CD4-positive, alpha-beta T cell (primary cell): ENCODE data around the gene CAPZB. TPM values are rescaled to one million over a fixed set of nuclear protein-coding genes. Genes with fewer than 3 reads are reported as not detected.
"Not testable (repeated sequence)": the region's sequence is repeated elsewhere in the genome, so short reads cannot be mapped to it uniquely, and the experiment has no call there.

Source experiments
- ATAC-seq: fragments of 200-7000 bp; cut with Tn5 transposase; one replicate; pipeline ENCODE4 v1.10.0; 2022; ENCODE audit warnings: mild to moderate bottlenecking; ENCODE audit not compliant: poor library complexity
- CTCF ChIA-PET: fragments of 350-600 bp; sonication (Branson Sonifier 250); formaldehyde crosslinking; loops from one replicate; lab custom pipeline; 2021; ENCODE audit warnings: antibody characterized with exemption, inconsistent platforms; lab: Charles Lee
- POLR2A ChIA-PET: fragments of 350-600 bp; sonication (Branson Sonifier 250); formaldehyde crosslinking; loops from one replicate; lab custom pipeline; 2021; ENCODE audit warnings: antibody characterized with exemption, inconsistent platforms; lab: Charles Lee
- DNase-seq, 14 experiments: peaks; one replicate each; pipeline ENCODE4 v3.0.0-alpha.2; 2013 to 2020; ENCODE audit warnings: mixed read lengths in 2 of 14
- H3K27ac ChIP-seq, 2 donors: one replicate each; pipeline versions ENCODE4 v1.5.1 to v1.7.0; 2013; ENCODE audit warnings: low read length in 2 of 2, low read depth in 1 of 2, mild to moderate bottlenecking in 1 of 2
- H3K27me3 ChIP-seq, 2 experiments: 1 replicate in 1 of 2; 2 replicates in 1 of 2; pipeline versions ENCODE4 v1.6.1 to v1.7.0; 2013; ENCODE audit warnings: low read length in 2 of 2, control low read depth in 1 of 2, mild to moderate bottlenecking in 1 of 2, moderate library complexity in 1 of 2; ENCODE audit not compliant: insufficient read depth in 2 of 2, control insufficient read depth in 1 of 2
- H3K36me3 ChIP-seq: one replicate; pipeline ENCODE4 v1.6.1; 2013; ENCODE audit warnings: low read length, control low read depth; ENCODE audit not compliant: insufficient read depth
- H3K4me1 ChIP-seq: one replicate; pipeline ENCODE4 v1.6.1; 2013; ENCODE audit warnings: low read length, control low read depth; ENCODE audit not compliant: insufficient read depth
- H3K4me3 ChIP-seq: one replicate; pipeline ENCODE4 v1.5.1; 2013; ENCODE audit warnings: mild to moderate bottlenecking, low read length, moderate library complexity
- H3K9me3 ChIP-seq, 2 experiments: 1 replicate in 1 of 2; 2 replicates in 1 of 2; pipeline versions ENCODE4 v1.6.1 to v1.7.0; 2013; ENCODE audit warnings: low read length in 2 of 2, mild to moderate bottlenecking in 2 of 2, control low read depth in 1 of 2, moderate library complexity in 1 of 2; ENCODE audit not compliant: control insufficient read depth in 1 of 2, insufficient read depth in 1 of 2
- H3K27ac Mint-ChIP-seq: one replicate; pipeline ENCODE4 v1.8.0; 2020; ENCODE audit warnings: mixed read lengths
- H3K27me3 Mint-ChIP-seq: one replicate; pipeline ENCODE4 v1.8.0; 2021; ENCODE audit warnings: mixed read lengths
- H3K36me3 Mint-ChIP-seq: one replicate; pipeline ENCODE4 v1.8.0; 2021; ENCODE audit warnings: low read depth, mixed read lengths
- H3K4me1 Mint-ChIP-seq: one replicate; pipeline ENCODE4 v1.8.0; 2021; ENCODE audit warnings: low read depth, mixed read lengths
- H3K4me3 Mint-ChIP-seq: one replicate; pipeline ENCODE4 v1.8.0; 2020; ENCODE audit warnings: mild to moderate bottlenecking, mixed read lengths
- H3K9me3 Mint-ChIP-seq: one replicate; pipeline ENCODE4 v1.8.0; 2020; ENCODE audit warnings: mixed read lengths
- intact Hi-C, 2 experiments: fragments of 100-400 bp; cut with DNase I in 1 of 2; cut with micrococcal nuclease in 1 of 2; formaldehyde crosslinking; loops; one replicate each; pipeline versions ENCODE4 v1.15.1 to v1.9.0; 2023 to 2025; cut with DNase I, micrococcal nuclease
- total RNA-seq, 174 experiments: library from RNA in 2 of 174; stranded (reverse) in 2 of 174; gene quantifications; one replicate each; pipeline ENCODE4 v1.2.3 and lab custom pipeline; 2021 to 2026
- TF ChIP-seq, protein P1 (sequence below): fragments of 200-600 bp; IDR thresholded peaks from one replicate; pipeline ENCODE4 v1.8.0; 2022; ENCODE audit warnings: antibody characterized with exemption, mild to moderate bottlenecking

Gene CAPZB
- total RNA-seq, 2 experiments from 2014 or later: 168 to 173 TPM

DNA sequence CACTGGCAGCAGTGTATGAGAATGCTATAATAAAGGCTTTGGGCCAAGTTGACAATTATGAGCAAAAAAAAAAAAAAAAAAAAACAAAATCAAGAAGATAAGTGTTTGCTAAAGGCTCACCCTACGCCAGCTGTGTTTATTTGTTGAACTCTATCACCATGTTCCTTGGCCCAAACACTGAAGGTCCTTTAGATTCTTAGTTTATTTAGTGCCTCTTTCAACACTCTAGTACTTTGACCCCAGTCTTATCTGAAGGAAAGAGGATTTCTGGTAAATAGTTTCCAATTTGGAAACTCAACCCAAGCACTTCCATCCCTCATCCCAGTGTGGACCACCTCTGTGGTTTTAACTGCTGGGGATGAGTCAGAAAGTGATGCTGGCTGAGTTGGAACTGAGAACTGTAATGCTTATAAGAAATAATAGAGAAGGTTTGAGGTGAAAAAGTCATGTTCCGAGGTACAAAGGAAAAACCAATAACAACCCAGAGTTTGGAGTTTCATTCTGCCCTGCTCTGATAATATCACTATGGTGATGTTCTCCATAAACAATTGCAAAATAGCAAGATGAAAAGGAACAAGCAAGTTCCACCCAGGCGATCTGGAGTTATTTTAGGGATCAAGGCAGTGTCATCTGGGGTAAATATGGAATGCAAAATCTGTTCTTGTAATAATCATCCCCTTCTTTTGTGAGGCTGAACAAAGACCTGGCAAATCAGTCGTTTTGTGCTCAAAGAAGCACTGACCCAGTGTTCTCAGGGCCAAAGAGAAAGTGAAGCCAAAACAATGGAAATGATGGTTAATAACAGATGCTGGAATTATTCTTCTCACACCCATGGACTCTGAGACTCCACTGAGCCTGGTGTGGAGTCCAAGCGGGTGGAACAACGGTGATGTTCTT is 19.7 kb upstream of the CAPZB start:
- Histone ChIP-seq H3K36me3 (no peaks in the 10 kb centered on the region), H3K4me3 (no peak overlapping the region), H3K4me1 (peaks cover 8% of the 10 kb centered on the region), H3K27me3 (no peaks in the 10 kb centered on the region), H3K27ac (no peak overlapping the region), H3K9me3 (no peaks in the 10 kb centered on the region)
- Mint-ChIP-seq H3K27ac (no peak overlapping the region), H3K4me3 (no peak overlapping the region), H3K4me1 (peaks cover 21% of the 10 kb centered on the region), H3K9me3 (no peaks in the 10 kb centered on the region), H3K36me3 (no peaks in the 10 kb centered on the region), H3K27me3 (no peaks in the 10 kb centered on the region)
- TF ChIP-seq, protein P1, sequence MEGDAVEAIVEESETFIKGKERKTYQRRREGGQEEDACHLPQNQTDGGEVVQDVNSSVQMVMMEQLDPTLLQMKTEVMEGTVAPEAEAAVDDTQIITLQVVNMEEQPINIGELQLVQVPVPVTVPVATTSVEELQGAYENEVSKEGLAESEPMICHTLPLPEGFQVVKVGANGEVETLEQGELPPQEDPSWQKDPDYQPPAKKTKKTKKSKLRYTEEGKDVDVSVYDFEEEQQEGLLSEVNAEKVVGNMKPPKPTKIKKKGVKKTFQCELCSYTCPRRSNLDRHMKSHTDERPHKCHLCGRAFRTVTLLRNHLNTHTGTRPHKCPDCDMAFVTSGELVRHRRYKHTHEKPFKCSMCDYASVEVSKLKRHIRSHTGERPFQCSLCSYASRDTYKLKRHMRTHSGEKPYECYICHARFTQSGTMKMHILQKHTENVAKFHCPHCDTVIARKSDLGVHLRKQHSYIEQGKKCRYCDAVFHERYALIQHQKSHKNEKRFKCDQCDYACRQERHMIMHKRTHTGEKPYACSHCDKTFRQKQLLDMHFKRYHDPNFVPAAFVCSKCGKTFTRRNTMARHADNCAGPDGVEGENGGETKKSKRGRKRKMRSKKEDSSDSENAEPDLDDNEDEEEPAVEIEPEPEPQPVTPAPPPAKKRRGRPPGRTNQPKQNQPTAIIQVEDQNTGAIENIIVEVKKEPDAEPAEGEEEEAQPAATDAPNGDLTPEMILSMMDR: no peak
- CTCF ChIA-PET: interaction anchor here (0.6 kb wide), 1 partner anchor 413 kb away, joined by 3 read pairs; no protein-coding TSS in a partner anchor
- intact Hi-C loops: no loop called here
- DNase-seq (no peak), ATAC-seq (no peak)
- POLR2A ChIA-PET: no interaction called here

DNA sequence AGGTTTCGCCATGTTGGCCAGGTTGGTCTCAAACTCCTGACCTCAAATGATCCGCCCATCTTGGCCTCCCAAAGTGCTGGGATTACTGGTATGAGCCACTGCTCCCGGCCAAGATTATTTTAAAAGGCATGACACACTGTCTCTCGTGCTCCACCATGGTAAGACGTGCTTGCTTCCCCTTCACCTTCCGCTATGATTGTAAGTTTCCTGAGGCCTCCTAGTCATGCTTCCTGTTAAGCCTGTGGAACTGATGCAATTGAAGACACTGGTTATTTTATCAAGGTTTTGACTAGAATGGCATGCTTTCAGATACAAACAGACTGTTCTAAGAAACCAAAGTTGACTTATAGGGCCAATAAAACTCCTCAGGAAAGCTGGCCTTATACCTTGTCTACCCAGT is 16.9 kb upstream of the CAPZB start:
- H3K36me3 Mint-ChIP-seq, CTCF ChIA-PET, intact Hi-C loops, H3K27ac ChIP-seq, H3K36me3 ChIP-seq, H3K27me3 Mint-ChIP-seq, H3K9me3 Mint-ChIP-seq, POLR2A ChIA-PET, H3K27ac Mint-ChIP-seq, ATAC-seq, H3K9me3 ChIP-seq, H3K4me3 Mint-ChIP-seq, H3K27me3 ChIP-seq, H3K4me3 ChIP-seq, H3K4me1 ChIP-seq: not testable (repeated sequence)
- peak in 1 of 14 experiments; percentile 24 for DNase-seq
- peaks cover 14% of the 10 kb centered on the region for H3K4me1 Mint-ChIP-seq

DNA sequence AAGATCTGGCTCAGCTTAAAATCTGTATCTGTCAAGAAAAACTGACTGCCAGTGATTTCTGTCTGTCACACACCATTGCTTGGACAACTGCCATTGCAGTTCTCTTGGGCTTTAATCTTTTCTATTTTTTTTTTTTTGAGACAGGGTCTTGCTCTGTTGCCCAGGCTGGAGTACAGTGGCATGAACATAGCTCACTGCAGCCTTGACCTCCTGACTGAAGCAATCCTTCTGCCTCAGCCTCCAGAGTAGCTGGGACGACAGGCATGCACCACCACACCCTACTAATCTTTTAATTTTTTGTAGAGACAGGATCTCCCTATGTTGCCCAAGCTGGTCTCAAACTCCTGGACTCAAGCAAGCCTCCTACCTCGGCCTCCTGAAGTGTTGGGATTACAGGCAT is 14.5 kb upstream of the CAPZB start:
- H3K4me1 Mint-ChIP-seq: peaks cover 15% of the 10 kb centered on the region
- H3K9me3 ChIP-seq, H3K27me3 ChIP-seq, POLR2A ChIA-PET, H3K4me3 Mint-ChIP-seq, ATAC-seq, H3K27me3 Mint-ChIP-seq, H3K27ac Mint-ChIP-seq, H3K4me3 ChIP-seq, H3K36me3 ChIP-seq, intact Hi-C loops, H3K36me3 Mint-ChIP-seq, H3K9me3 Mint-ChIP-seq, H3K4me1 ChIP-seq, H3K27ac ChIP-seq, DNase-seq: not testable (repeated sequence)
- CTCF ChIA-PET: interaction anchor here (1.1 to 1.8 kb wide), 2 partner anchors 12 to 151 kb away, joined by 4 to 6 read pairs; no protein-coding TSS in a partner anchor

DNA sequence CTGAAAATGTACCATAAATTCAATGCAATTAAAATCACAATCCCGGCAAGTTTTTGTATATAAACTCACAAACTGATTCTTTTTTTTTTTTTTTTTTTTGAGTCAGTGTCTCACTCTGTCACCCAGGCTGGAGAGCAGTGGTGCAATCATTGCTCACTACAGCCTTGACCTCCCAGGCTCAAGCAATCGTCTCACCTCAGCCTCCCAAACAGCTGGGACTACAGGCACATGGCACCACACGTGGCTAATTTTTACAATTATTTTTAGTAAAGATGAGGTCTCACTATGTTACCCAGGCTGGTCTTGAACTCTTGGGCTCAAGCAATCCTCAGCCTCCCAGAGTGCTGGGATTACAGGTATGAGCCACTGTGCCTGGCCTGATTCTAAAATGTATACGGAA is 12.1 kb upstream of the CAPZB start:
- H3K9me3 ChIP-seq, H3K4me3 ChIP-seq, intact Hi-C loops, H3K27ac Mint-ChIP-seq, H3K9me3 Mint-ChIP-seq, H3K27me3 ChIP-seq, H3K4me3 Mint-ChIP-seq, ATAC-seq, POLR2A ChIA-PET, CTCF ChIA-PET, H3K27me3 Mint-ChIP-seq, H3K36me3 ChIP-seq, H3K27ac ChIP-seq, H3K36me3 Mint-ChIP-seq, DNase-seq: not testable (repeated sequence)
- peaks cover 11% of the 10 kb centered on the region for H3K4me1 ChIP-seq
- H3K4me1 Mint-ChIP-seq: peaks cover 23% of the 10 kb centered on the region
